GM12864 (cell line): ENCODE results near the gene AASDHPPT.

Source experiments
- DNase-seq: peaks from one replicate; pipeline ENCODE4 v3.0.0-alpha.2; 2011; ENCODE audit warnings: low read depth
- H3K4me3 ChIP-seq: 2 replicates; pipeline ENCODE4 v1.5.1; 2011; ENCODE audit warnings: mild to moderate bottlenecking, low read depth, low read length, control low read depth
- TF ChIP-seq, protein P1 (sequence below): IDR thresholded peaks from 2 replicates; pipeline ENCODE4 v1.5.1; 2011; ENCODE audit warnings: low read depth, mild to moderate bottlenecking, moderate library complexity, low read length, control low read depth, inconsistent platforms; ENCODE audit errors: missing control alignments

AASDHPPT gene

DNA sequence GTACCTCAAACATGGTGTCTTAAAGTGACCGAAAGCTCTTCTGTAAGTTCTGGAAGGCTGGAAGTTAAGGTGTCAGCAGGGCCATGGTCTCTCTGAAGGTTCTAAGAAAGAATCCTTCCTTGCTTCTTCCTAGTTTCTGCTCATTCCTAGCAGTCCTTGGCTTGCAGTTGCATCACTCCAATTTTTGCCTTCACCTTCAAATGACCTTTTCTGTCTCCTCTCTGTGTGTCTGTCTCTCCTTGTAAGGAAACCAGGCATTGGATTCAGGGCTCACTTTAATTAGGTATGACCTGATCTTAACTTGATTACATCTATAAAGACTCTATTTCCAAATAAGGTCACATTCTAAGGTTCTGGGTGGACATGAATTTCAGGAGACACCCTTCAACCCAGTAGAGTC is 8.7 kb downstream of the AASDHPPT start:
- H3K4me3 ChIP-seq = no peak overlapping the region
- TF ChIP-seq, protein P1, sequence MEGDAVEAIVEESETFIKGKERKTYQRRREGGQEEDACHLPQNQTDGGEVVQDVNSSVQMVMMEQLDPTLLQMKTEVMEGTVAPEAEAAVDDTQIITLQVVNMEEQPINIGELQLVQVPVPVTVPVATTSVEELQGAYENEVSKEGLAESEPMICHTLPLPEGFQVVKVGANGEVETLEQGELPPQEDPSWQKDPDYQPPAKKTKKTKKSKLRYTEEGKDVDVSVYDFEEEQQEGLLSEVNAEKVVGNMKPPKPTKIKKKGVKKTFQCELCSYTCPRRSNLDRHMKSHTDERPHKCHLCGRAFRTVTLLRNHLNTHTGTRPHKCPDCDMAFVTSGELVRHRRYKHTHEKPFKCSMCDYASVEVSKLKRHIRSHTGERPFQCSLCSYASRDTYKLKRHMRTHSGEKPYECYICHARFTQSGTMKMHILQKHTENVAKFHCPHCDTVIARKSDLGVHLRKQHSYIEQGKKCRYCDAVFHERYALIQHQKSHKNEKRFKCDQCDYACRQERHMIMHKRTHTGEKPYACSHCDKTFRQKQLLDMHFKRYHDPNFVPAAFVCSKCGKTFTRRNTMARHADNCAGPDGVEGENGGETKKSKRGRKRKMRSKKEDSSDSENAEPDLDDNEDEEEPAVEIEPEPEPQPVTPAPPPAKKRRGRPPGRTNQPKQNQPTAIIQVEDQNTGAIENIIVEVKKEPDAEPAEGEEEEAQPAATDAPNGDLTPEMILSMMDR = no peak
- DNase-seq = no peak

DNA sequence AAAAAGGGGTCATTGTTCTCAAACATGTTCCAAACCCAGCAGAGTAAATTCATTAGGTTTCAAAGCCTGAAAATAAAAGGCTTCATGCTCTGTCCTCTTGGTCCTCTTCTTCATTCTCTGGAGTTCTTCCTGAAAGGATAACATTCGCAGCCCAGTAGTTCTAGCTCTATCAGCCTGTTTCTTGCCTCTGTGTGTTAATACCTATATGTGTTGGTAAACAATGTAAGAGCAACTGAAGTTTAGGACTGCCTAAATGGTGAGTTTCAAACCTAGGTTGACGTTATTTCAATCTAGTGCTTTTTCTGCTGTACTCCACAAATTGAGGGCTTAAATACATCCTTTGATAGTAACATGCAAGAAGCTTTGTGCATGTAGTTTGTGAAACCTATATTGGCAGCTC is 9.4 kb downstream of the AASDHPPT start:
- TF ChIP-seq, protein P1 = no peak
- DNase-seq = no peak
- H3K4me3 ChIP-seq = no peak overlapping the region

DNA sequence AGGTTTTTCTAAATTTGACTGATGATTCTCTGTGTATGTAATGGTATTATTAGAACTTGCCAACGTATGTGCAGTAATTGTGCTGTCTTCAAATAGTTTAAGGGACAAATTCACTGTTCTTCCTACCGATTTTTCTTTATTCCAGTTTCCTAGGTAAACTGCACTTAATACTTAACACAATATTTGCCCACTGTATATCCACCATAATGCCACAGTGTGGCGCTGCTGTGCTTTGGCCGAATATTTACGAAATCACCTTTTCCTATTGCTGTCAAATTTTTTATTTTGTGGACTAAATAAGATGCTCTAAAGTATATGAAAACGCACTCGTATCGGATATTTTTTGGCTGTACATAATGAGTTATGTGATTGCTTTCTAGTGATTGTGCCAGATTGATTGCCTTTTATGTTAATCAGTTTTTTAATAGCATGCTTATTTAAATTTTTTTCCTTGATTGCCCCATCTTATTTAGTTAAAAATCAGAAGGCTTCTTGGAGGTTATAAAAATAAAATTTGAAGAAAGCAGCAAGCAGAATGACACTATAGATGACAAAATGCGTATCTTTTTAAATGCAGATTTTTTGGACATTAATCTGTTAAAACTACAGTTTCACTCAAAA is 10.5 kb downstream of the AASDHPPT start:
- no peak overlapping the region for H3K4me3 ChIP-seq
- DNase-seq = no peak
- TF ChIP-seq, protein P1 = peak; percentile 77

DNA sequence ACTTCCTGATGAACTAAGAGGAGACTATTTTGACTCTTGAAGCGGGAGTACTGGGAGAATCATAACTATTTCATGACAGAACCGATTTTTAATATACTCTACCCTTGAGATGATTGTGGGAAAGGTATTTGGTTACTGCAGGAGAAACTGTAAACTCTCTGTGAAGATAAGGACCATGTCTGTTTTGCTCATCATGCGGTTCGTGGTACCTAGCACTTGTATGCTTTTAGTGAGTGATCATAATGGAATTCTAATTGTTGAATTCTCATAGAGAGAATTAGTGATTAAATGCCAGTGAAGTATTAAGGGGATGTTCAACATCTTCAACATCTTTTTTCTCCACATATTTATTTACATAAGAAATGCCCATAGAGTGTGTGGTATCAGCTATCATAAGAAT is 11.4 kb downstream of the AASDHPPT start:
- no peak for DNase-seq
- no peak overlapping the region for H3K4me3 ChIP-seq

DNA sequence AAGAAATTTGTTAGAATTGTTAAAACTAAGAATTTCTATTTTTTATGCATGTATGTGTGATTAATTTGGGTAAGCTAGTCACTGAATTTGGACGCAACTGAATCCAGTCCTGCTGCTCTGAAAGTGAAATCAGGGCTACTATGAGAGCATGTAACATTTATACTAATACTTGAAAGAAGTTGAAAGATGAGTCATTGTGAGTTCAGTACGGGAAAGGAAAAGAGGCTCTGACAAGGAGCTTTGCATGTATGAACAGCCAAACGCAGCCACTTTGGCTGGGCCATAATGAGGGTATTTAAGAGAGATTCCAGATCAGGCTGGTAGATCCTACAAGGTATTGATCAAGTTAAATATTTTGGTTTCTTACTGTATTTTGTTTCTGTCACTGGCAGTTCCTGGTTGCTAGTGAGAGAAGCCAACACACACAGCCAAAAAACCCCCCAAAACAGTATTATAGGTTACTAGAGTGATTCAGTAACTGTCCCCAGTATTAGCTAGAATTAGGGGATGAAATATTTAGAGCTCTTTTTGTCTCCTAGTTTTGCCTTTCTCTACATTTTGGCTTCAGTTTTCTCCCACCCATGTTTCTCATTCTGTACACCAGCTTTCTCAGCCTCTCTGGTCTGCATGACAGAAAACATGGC is 14.1 kb downstream of the AASDHPPT start:
- TF ChIP-seq, protein P1 = no peak
- H3K4me3 ChIP-seq = no peak overlapping the region; the same call in 1 of the 2 replicates
- DNase-seq = peak; percentile 74

More for the DNA sequence above, 11.4 kb downstream of the AASDHPPT start:
- TF ChIP-seq, protein P1 = no peak

DNA sequence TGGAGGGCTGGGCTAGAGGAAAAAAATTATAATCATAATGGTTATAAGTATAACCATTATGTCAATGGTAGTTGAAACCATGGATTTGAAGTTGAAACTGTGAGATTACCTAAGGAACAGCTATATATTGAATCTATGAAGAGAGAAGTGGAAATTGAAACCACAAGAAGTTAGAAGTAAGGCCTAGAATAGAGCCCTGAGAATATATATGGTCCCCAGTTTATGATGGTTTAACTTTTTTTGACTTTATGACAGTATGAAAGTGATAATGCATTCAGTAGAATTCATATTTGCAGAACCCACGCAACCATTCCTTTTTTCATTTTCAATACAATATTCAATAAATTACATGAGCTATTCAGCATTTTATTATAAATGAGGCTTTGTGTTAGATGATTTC is 15.0 kb downstream of the AASDHPPT start:
- no peak for DNase-seq
- no peak overlapping the region for H3K4me3 ChIP-seq

More for the DNA sequence above, 15.0 kb downstream of the AASDHPPT start:
- TF ChIP-seq, protein P1 = no peak
